ENCODE results near the gene IL5.

GRCh38 chr5:132498686-132499271 lies 44.5 kb downstream of the IL5 start:
- TF ChIP-seq CTCF (IDR thresholded peaks at IDR 0.05) (no peak), POLR2A (IDR thresholded peaks at IDR 0.05) (no peak)
